ACC112 (cell line): ENCODE measurements around the gene TLR3.

Experiments used
- H2AFZ ChIP-seq: fragments of 200-600 bp; sonication (generic); one replicate; pipeline ENCODE4 v1.6.0; 2017; ENCODE audit warnings: antibody characterized with exemption, low read length; ENCODE audit not compliant: unreplicated experiment
- H3K27ac ChIP-seq: fragments of 200-600 bp; sonication (generic); 2 replicates; pipeline ENCODE4 v1.5.1; 2014; ENCODE audit warnings: low read depth, mild to moderate bottlenecking, antibody characterized with exemption, low read length, moderate library complexity
- H3K27me3 ChIP-seq: fragments of 200-600 bp; sonication (generic); 2 replicates; pipeline ENCODE4 v1.6.1; 2014; ENCODE audit warnings: mild to moderate bottlenecking, antibody characterized with exemption, low read length, moderate library complexity, mixed read lengths; ENCODE audit not compliant: insufficient read depth
- H3K36me3 ChIP-seq: fragments of 200-600 bp; sonication (generic); 2 replicates; pipeline ENCODE4 v1.6.1; 2016; ENCODE audit warnings: mild to moderate bottlenecking, antibody characterized with exemption, low read length, moderate library complexity, mixed read lengths; ENCODE audit not compliant: insufficient read depth
- H3K4me1 ChIP-seq: fragments of 200-600 bp; sonication (generic); one replicate; pipeline ENCODE4 v1.6.1; 2016; ENCODE audit warnings: low read length, mixed read lengths; ENCODE audit not compliant: insufficient read depth, unreplicated experiment, control insufficient read depth
- H3K4me3 ChIP-seq: fragments of 200-600 bp; sonication (generic); 2 replicates; pipeline ENCODE4 v1.5.1; 2014; ENCODE audit warnings: mild to moderate bottlenecking, low read depth, low read length
- H3K79me2 ChIP-seq: fragments of 200-600 bp; sonication (generic); one replicate; pipeline ENCODE4 v1.6.0; 2016; ENCODE audit warnings: low read length; ENCODE audit not compliant: control insufficient read depth, unreplicated experiment, insufficient read depth

Gene TLR3

DNA sequence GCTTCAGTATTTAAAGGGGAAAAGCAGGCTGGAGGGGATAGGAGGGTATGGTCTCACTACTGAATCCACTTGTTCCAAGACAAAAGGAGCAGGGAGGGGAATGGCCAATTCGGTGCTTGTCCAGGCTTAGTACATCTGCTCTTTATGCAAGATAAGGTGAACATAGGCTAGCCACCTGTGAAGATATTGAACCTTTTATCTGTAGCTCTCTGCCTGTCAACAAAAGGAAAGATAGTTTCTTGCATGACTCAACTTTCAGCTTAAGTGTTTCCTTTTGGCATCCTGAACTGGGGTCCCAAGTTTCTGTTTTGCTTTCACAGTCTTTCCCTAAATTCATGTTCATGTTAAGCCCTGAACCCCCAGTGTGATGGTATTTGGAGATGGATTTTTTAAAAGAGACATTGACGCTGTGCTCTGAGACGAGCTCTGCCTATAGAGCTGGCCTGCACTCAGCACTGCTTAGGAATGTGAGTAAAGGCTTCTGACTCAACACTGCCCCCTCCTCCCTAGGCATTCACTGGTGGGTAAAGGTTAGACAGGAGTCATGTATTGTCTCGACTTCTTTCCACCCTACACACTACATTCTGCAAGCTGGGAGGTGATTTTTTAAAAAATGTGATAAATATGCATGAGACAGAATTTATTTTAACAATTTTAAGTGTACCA, 63.8 kb downstream of the TLR3 start:
- H3K27me3 ChIP-seq, result peaks cover 11% of the 10 kb centered on the region; the same call in 1 of the 2 replicates
- H3K79me2 ChIP-seq, result no peaks in the 10 kb centered on the region
- H3K27ac ChIP-seq, result no peak overlapping the region
- no peak overlapping the region for H3K4me3 ChIP-seq
- no peak overlapping the region for H2AFZ ChIP-seq
- no peaks in the 10 kb centered on the region for H3K36me3 ChIP-seq
- H3K4me1 ChIP-seq, result peaks cover 5% of the 10 kb centered on the region

DNA sequence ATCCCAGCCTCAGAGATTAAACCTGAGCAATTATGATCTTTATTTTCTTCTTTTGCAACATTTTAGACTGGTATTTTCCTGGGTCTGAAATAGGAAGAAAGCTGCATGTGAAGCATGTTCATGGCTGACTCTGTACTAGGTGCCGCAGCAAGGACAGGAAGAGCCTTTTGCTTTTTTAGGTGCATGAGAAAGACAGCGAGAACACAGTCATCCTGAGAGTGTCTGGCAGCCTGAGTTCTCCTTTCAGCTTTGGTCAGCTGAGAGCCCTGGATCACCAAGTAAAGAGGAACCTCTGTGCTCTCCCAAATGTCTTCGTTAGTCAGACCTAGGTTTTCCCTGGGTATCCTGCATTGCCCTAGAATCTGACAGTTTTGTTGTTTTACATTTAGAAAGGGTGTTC, 65.3 kb downstream of the TLR3 start:
- H3K4me1 ChIP-seq, result peaks cover 5% of the 10 kb centered on the region
- H2AFZ ChIP-seq, result no peak overlapping the region
- no peaks in the 10 kb centered on the region for H3K79me2 ChIP-seq
- H3K27ac ChIP-seq, result no peak overlapping the region
- no peak overlapping the region for H3K4me3 ChIP-seq
- peaks cover 7% of the 10 kb centered on the region; the same call in 1 of the 2 replicates for H3K27me3 ChIP-seq
- no peaks in the 10 kb centered on the region for H3K36me3 ChIP-seq

DNA sequence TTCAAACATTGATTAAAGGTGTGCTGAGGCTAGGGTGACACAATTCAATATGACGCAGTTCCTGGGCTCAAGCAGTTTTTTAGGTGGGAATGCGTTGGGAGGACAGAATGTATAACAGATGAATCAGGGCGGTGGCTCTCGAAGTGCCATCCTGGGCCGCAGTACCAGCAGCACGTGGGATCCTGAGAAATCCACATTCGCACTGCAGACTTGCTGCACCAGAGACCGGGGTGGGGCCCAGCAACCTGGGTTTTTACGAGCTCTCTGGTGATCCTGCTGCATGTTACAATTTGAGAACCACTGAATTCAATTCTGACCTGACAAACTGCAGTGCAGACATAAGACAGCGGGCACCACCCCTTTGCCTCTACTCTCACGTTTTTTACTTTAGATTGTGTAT, 65.9 kb downstream of the TLR3 start:
- no peak overlapping the region for H3K27ac ChIP-seq
- no peak overlapping the region for H3K4me3 ChIP-seq
- peaks cover 7% of the 10 kb centered on the region; the same call in 1 of the 2 replicates for H3K27me3 ChIP-seq
- no peaks in the 10 kb centered on the region for H3K79me2 ChIP-seq
- H3K4me1 ChIP-seq, result peaks cover 5% of the 10 kb centered on the region
- H3K36me3 ChIP-seq, result no peaks in the 10 kb centered on the region
- H2AFZ ChIP-seq, result no peak overlapping the region

DNA sequence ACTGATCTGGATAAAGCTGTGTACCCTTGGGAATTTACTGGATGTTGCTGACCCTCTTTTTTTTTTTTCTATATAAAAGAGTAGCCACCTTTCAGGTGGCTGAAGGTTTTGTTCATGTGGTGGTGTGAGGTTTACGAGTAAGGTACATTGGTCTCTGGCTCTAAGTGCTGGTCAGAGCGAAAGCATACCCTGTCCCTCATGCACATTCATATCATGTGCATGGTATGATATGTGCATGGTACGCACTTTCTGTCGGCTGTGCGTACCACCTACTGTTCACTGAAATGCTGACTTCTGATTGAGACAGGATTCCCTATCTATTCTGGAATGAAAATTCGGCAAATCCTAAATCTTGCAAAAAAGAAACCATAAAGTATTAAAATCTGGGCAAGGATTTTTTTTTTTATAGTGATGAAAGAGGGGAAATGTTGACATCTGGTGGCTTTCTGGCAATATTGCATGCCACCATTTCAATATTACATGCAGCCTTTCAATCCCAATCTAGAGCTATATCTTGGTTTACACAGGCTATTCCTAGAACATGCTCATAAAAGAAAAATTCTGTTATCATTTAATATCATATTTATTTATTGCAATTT, 68.3 kb downstream of the TLR3 start:
- Histone ChIP-seq H3K27me3 (peaks cover 1% of the 10 kb centered on the region; the same call in 1 of the 2 replicates), H3K4me3 (peak overlapping the region; percentile 69), H2AFZ (peak overlapping the region; percentile 20), H3K79me2 (no peaks in the 10 kb centered on the region), H3K4me1 (peaks cover 5% of the 10 kb centered on the region), H3K36me3 (no peaks in the 10 kb centered on the region), H3K27ac (no peak overlapping the region)
